ENCODE data around the gene IGF2BP2.
"Not testable (repeated sequence)": the region's sequence is repeated elsewhere in the genome, so short reads cannot be mapped to it uniquely, and the experiment has no call there.

IGF2BP2 gene

GRCh38 chr3:185657691-185658503 is 166.9 kb downstream of the IGF2BP2 start:
- no peak for DNase-seq

- no peak for DNase-seq
Measured at GRCh38 chr3:185657211-185657610, 167.6 kb downstream of the IGF2BP2 start.

DNA sequence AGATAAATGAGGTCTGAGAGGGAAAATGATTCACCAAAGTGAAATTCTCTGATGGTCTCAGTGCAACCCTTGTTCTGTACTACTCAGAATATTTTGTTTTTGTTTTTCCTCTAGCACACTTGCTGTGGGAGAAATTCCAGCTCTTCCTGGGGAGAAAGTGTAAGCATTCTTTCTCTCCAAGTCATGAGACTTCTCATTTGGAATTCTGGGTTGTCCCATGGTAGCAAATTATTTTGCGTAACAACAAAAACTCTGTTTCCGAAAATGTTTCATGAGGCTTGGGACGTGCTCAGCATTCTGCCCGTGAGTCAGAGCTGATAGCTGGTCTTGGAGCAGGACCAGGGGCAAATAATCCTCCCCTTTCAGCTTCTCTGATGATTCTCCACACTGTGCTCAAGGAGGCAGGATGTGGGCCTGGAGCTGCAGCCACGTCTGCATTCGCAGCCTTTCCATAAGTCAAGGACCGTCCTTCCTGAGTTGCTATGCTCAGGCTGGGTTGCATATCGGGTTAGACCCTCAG is 168.5 kb downstream of the IGF2BP2 start:
- DNase-seq: no peak

DNA sequence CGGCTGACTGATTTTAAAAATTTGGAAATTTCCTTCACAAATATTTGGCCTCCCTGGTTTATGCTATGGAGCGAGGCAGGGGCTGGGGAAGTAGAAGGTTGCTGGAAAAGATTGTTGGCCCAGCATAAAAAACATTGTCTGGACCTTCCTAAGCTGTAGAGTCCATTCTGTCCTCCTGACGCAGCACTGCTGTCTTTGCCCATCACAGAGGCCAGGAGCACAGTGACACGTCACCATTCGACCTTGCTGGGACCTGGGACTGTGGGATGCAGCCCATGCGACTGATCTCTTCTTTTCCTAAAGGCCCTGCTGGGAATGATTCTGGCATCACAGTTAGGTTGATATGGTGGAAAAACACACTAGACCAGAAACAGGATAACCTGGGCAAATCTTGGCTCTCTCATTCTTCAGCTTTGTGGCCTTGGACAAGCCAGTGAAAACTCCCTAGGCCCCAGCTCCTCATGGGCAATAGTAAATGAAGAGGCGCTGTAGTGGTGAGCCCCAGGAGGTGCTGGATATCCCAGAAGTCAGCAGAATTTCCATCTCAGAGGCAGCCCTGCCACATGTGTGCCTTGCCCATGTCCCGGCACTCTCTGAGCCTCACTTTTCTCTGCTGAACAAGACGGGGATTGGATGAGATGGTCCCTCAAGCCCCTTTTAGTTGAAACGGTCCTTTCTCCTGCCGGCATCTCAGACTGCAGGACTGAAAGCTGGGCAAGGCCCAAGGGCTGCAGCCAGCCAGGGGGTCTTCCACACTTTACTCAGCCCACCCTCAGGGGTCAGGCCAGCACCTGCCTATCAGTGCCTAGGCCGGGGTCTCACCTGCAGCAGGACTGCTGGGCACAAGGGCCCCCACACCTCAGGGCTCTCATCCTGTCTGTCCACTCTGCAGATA is 169.2 kb downstream of the IGF2BP2 start:
- DNase-seq: no peak

- no peak for DNase-seq
Measured at GRCh38 chr3:185654758-185655145, 170.1 kb downstream of the IGF2BP2 start.

DNA sequence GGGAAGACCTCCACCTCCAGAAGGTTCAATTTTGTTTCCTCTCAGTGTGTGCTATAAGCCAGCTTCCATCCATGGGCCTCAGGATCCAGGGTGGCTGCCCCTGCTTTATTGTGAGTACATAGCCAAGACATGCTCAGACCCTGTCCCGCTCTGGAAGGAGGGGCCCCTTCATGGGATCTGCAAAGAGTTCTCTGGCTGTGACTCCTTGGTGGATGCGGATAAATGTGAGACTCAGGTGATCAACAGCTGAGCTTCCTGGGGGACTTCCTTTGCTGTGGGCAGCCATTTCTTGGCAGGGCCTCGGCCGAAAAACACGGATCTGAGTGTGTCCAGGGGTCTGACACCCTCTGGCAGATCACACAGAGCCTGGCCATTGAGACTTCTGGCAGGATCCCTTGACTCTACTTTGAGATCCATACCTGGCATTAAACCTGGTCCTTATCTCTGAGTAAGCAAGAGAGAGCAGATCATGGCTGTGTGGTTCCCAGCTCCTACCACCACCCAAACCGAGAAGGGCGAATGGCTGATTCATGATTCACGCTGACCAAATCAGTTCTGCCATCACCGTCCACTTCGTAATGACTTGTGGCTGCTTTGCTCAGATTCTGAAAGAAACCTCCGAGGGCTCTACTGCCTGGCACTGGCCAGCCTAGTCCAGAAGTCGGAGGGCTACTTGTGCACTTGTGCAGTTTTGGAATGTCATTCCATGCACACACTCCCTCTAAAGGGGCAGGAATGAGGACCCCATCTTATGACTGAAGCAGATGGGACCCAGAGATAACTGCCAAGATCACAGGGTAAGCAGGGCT is 170.7 kb downstream of the IGF2BP2 start:
- no peak for DNase-seq

GRCh38 chr3:185651971-185652370 is 172.9 kb downstream of the IGF2BP2 start:
- DNase-seq: no peak

- DNase-seq: no peak
Measured at GRCh38 chr3:185649414-185649813, 175.4 kb downstream of the IGF2BP2 start.

- DNase-seq: no peak
Measured at GRCh38 chr3:185648396-185648795, 176.4 kb downstream of the IGF2BP2 start.

DNA sequence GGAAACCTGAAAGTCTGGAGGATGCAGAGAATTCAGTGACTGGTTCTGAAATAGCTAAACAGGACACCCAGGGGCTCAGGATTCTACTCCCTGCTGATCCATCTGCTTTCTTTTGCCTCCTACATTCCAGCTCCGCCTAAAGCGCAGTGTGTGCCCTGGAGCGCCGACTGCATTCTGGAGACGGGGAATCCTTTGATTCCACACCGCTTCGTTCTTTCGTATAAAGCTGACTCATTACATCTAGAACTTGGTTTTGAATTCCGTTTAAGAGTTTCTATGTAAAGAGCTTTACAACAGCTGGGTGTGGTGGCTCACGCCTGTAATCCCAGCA is 177.0 kb downstream of the IGF2BP2 start:
- DNase-seq: no peak

DNA sequence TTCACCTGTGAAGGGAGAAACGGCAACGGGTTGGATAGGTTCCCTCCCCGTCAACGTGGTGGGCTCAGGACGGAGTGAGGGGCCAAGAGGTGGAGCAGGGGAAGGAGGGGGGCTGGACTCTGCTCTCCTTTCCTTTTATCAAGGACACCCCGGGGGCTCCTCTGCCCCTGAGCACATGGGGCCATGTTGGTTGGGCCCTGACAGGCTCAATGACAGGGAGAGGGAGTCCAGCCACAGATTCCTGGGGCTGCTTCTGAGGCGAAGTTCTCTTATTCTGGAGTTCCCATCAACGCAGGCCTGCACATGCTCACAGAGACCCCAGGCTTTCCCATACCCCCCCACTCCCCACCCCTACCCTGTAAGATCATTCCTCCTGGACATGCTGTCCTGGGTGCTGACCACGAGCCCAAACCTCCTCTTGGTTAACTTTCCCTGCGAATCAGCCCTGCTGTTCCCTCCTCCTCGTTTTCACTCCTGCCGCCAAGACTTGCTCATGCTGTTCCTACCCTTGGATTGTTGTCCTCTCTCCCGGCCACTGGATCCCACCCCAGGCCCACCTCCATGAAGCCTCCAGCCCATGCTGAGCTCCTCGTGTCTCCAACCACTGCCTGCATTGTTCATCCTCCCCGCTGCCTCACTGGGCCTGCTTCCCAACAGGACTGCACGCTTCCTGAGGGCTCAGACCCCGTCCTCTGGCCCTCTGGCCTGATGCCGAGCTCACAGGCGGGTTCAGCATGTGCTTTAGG is 177.5 kb downstream of the IGF2BP2 start:
- DNase-seq: no peak

DNA sequence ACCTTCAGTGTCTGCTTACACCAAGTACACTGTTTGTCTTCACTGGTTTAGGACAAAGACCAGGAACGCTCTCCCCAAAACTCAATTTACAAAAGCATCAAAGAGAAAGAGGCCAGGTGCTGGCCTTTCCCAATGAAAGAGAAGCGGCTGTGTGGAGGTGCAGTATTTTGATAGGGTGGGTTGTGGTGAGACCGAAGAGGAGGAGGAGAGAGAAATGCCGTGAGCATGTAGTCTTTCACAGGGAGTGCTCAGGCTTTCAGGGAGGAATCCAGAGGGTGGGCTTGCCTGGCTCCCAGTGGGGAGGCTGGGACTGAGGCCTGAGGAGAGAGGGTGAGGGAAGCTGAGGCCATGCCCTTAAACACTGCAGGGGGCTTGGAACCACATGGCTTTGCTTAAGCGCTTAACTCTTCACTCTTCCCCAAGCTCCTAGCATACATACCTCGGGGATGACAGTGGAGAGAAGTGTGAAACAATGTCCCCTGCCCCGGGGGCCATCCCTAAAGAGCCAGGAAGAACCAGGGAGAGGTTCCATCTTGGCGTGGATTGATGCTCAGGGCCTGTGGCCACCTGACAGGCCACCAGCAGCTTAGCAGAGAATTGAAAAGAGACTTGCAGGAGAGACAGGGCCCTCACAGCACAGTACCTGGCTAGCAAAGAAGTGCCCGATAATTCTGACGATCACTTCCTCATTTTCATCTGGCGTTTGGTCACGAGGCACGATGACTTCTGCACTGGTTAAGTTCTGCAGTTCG is 178.3 kb downstream of the IGF2BP2 start:
- no peak for DNase-seq

DNA sequence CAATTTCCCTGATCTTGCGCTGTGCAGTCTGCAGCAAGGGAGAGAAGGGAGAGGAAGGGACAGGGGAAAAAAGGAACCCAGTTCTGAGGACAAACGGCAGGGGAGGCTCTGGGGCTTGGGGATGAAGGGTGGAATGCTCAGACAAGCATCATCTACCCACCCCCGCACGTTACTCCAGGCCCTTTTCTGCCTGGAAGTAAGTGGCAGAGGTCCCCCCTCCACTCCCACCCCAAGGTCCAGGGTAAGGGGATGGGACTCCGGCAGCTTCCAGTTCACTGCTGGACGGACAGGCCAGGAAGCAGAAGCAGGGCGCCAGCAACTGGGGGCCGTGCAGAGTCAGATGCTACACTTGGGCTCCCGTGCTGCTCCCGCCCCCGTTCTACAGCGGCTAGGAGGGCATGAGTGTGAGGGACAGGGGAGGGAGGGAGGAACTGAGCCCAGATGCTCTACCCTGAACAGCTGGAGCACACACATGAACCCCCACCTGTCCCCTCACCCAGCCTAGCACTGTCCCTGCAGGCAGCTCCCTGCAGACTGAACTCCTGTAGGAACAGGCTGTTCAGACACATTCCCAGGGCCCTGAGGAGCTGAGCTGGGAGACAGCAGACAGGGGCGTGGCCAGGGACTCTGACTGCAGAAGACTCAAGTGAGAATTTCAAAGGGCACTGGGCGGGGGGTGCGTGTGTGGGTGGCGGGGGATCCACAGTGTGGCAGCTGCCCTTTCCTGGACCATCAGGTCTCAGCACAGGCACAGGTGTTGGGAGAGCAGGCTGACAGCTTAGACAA is 179.1 kb downstream of the IGF2BP2 start:
- DNase-seq: no peak

GRCh38 chr3:185645191-185645590 is 179.7 kb downstream of the IGF2BP2 start:
- DNase-seq: not testable (repeated sequence)

DNA sequence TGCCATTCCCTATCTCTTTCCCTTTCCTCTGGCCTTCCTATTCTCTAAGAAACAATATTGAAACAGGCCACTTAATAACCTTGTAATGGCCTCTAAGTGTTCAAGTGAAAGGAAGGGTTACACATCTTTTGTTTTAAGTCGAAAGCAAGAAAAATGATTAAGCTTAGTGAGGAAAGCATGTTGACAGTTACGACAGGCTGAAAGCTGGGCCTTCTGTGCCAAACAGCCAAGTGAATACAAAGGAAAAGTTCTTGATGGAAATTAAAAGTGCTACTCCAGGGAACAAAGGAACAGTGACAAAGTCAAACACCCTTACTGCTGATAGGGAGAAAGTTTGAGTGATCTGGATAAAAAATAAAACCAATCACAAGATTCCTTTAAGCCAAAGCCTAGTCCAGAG is 184.5 kb downstream of the IGF2BP2 start:
- no peak for DNase-seq

DNA sequence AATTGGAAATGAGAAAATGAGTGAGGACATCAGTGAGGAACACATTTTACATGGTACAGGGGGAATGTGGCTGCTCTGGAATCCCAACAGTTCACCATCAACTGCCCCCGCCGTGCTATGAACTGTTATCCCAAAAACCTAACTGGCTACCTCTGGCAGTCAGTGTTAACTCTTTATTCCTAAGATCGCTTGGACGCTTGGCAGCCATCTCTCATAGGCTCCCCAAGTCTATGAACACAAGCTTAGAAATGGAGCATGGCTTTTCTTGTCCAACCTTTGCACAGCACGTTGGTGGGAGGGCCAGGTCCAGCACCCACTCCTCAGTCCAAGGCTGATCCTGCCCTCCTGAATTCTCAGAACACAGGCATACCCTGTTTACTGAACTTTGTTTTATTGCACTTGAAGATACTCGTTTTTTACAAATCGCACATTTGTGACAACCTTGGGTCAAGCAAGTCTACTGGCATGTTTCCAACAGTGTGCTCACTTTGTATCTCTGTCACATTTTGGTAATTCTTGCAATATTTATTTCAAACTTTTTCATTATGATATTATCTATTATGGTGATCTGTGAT is 185.1 kb downstream of the IGF2BP2 start:
- DNase-seq: no peak

DNA sequence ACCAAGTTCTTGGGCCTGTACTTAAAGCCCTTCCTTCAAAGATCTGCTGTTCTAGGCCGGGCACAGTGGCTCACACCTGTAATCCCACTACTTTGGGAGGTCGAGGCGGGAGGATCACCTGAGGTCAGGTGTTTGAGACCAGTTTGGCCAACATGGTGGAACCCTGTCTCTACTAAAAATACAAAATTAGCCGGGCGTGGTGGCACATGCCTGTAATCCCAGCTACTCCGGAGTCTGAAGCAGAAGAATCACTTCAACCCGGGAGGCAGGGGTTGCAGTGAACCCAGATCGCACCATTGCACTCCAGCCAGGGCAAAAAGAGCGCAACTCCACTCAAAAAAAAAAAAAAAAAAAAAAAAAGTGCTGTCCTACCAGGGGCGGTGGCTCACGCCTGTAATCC is 186.2 kb downstream of the IGF2BP2 start:
- not testable (repeated sequence) for DNase-seq

DNA sequence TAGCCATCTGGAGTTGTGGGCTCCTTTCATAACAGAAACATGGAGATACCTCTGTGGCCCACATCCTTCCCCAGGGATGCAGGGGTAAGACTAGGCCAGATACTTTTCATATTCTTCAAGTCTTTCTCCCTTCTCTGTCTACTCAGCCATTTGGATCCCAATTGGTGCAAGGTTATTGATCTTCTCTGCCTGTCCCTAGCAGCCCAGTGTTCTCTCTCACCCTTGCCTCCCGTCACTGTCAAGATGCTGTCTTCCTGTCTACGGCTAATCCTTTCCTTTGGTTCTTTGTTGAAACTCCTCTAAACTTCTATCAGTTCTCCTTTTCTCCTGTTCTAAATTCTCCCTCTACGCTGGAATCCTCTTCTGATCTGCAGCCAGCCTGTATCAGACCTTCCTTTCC is 187.5 kb downstream of the IGF2BP2 start:
- DNase-seq: no peak

DNA sequence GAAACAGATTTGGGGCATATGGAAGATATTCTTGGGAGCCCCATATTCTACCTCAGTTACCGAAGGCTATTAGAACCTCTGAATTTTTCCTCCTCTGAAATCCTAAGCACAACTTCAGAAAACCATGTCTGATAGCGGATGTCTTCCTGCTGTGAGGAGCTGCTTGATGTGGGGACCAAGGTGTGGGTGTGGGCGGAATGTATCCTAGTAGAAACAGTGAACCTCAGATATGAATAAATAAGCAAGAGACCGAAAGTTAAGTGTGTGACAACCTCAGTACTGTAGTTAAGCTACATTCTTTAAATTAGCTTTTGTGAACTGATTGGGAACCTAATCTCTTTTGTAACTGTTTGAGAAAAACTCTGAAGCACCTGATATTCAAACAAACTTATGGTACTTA is 191.8 kb downstream of the IGF2BP2 start:
- no peak for DNase-seq

DNA sequence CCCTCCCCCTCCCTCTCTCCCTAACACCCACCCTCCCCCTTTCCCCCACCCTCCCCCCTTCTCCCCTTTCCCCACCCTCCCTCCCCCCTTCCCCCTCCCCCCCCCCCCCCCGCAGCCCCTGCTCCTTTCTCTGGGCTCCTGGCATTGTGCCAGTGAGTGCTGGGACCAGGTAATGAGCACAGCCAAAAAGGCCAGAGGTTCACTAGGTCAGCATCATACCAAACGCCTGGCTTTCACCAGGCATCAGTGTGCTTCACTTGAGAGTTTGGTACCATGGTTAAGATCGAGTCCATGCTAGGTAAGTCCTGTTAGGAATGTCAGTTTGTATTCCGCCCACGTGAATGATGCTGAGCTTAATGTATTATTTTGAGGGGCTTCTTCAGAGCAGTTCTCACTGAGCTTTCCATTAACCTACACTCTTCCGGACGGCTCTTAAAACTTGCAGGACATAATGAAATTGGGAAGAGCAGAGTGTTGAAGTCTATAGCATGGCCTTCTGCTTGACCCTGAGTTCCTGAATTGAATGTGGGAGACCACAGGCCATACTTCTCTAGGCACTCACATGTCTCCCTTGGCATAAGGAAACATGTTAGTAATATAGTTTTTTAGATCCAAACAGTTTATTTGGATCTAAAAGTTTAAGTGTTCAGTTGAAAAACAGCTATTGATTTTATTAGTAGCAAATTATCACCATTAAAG is 193.2 kb downstream of the IGF2BP2 start:
- DNase-seq: no peak

Data from CD4-positive, alpha-beta T cell treated with Interleukin-4 for 4 hours (primary cell).